Measurements from ENCODE around the gene TP73. TPM values are rescaled to one million over a fixed set of nuclear protein-coding genes. Genes with fewer than 3 reads are reported as not detected.

Gene TP73
- total RNA-seq, 2 donors from 2014 or later = not detected

DNA sequence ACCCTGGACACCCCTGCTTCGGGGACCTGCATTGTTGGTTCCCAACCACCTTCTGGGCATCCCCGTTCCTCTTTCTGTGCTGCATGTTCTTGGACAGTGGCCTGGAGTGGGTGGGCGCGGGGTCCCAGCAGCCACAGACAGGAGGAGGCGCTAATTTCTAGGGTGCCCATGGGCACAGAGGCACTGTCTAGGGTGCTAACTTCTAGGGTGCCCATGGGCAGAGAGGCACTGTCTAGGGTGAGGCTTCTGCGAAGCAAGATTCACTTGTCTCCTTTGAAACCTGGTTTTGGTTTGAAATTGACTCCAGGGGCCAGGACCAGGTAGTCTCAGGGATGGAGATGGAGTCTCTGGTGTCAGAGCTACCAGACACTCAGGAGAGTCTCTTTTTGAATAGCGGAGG is 40.2 kb upstream of the TP73 start:
- Histone ChIP-seq H3K4me3 (peak overlapping the region; percentile 67), H3K27me3 (replicated peaks; ENCODE audit: insufficient read depth) (no peaks in the 10 kb centered on the region), H3K9me3 (no peaks in the 10 kb centered on the region)

DNA sequence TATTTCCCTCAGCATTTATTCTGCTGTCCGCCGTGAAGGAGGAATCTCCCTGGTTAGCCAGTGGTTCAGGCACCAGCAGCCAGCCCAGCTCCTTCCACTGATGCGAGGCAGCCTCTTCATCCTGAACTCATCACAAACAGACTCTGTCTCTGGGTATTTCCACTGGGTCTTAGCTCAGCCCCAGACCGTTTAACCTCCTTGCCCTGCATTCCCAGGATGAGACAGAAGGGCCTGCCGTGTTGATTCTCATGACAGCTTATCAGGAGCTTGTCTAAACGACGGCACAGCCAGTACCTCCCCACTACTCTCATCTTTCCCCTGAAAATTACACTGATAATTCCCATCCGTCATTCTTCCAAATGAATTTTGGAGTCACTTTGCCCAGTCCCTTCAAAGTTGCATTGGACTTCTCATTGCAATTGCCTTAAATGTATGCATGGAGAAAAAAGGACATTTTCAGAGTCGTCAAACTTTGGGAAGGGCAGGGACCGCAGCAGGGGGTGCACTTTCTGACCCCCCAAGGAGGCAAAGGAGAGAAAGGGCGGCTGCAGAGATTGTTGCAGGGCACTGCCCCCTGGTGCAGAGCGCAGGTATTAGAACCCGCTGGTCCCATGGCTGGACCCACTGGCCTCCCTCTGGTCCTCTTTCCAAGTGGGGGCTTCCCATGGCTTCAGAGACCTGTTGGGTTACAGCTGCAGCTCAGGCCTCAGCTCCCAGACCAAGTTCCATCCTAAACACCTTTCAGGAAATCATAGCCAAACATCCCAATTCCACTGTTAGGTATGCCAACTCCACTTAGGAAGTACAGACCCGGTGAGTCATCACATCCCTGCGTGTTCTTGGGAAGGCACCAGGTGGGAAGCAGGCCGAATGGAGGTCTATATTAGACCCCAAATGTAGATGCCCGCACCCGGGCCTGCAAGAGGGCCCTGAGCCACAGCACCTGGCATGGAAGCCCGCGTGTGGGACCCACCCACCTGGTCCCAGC is 37.3 kb upstream of the TP73 start:
- Histone ChIP-seq H3K9me3 (no peaks in the 10 kb centered on the region), H3K27me3 (replicated peaks; ENCODE audit: insufficient read depth) (no peaks in the 10 kb centered on the region), H3K4me1 (ENCODE audit: control insufficient read depth in 1 of 2, low read depth in 2 of 2) (peaks cover 12 to 13% of the 10 kb centered on the region in 2 donors), H3K27ac (no peak overlapping the region), H3K36me3 (no peaks in the 10 kb centered on the region), H3K4me3 (no peak overlapping the region)
- DNase-seq (ENCODE audit: low spot score) (no peak), ATAC-seq (ENCODE audit: insufficient number of reproducible peaks, low FRiP score, low read depth) (no peak)
- TF ChIP-seq, protein P1, sequence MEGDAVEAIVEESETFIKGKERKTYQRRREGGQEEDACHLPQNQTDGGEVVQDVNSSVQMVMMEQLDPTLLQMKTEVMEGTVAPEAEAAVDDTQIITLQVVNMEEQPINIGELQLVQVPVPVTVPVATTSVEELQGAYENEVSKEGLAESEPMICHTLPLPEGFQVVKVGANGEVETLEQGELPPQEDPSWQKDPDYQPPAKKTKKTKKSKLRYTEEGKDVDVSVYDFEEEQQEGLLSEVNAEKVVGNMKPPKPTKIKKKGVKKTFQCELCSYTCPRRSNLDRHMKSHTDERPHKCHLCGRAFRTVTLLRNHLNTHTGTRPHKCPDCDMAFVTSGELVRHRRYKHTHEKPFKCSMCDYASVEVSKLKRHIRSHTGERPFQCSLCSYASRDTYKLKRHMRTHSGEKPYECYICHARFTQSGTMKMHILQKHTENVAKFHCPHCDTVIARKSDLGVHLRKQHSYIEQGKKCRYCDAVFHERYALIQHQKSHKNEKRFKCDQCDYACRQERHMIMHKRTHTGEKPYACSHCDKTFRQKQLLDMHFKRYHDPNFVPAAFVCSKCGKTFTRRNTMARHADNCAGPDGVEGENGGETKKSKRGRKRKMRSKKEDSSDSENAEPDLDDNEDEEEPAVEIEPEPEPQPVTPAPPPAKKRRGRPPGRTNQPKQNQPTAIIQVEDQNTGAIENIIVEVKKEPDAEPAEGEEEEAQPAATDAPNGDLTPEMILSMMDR (IDR thresholded peaks at IDR 0.05) = peak; percentile 45

More for the DNA sequence above, 40.2 kb upstream of the TP73 start:
- DNase-seq (ENCODE audit: low spot score) (no peak), ATAC-seq (ENCODE audit: insufficient number of reproducible peaks, low FRiP score, low read depth) (no peak)
- TF ChIP-seq, protein P1 (IDR thresholded peaks at IDR 0.05) = no peak
- Histone ChIP-seq H3K36me3 (no peaks in the 10 kb centered on the region), H3K27ac (no peak overlapping the region), H3K4me1 (ENCODE audit: control insufficient read depth in 1 of 2, low read depth in 2 of 2) (peaks cover 12 to 13% of the 10 kb centered on the region in 2 donors)

DNA sequence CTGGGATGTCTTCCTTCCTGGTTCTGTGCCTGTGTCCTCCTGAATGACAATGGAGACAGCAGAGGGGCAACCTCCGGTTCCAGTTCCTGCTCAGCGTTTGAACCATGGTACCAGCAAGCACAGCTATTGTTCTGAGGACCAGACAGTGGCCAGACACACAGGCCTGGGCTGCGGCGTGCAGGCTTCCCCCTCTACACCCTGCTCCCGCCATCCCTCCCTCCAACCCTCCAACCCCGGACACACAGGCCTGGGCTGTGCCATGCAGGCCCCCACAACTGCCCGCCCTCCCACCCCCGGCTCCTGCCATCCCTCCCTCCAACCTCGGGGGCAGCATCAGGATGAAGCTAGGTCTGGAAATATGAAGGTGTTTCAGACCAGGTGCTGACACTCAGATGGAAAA is 35.5 kb upstream of the TP73 start:
- no peaks in the 10 kb centered on the region for H3K36me3 ChIP-seq
- no peak for ATAC-seq (ENCODE audit: insufficient number of reproducible peaks, low FRiP score, low read depth)
- H3K9me3 ChIP-seq = no peaks in the 10 kb centered on the region
- DNase-seq (ENCODE audit: low spot score) = no peak
- TF ChIP-seq, protein P1 (IDR thresholded peaks at IDR 0.05) = no peak
- no peak overlapping the region for H3K27ac ChIP-seq
- no peaks in the 10 kb centered on the region for H3K27me3 ChIP-seq (replicated peaks; ENCODE audit: insufficient read depth)
- peaks cover 0 to under 1% of the 10 kb centered on the region in 2 donors for H3K4me1 ChIP-seq (ENCODE audit: control insufficient read depth in 1 of 2, low read depth in 2 of 2)
- H3K4me3 ChIP-seq = no peak overlapping the region

DNA sequence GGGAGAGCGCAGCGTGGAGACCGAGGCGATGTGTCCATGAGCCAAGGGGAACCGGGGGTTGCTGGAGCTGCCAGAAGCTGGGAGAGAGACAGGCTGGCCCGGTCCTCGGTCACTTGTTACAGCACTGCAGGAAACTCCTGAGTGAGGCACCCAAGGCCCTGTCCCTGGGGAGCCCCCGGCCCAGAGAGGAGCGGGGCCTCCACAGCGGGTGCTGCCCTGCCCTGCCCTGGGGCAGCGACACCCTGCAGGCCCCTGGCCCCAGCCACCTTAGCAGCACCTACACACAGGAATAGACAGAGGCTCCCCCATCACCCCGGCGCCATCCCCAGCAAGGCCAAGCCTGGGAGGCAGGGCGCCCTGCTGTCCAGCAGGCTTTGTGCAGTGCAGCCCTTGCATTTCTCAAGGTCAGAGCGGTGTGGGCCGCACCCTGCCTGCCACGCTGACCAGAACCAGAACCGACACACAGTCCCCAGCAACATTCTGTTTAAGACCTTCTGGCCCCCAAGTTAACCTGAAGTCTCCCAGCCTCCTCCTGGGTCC is 34.4 kb upstream of the TP73 start:
- H3K9me3 ChIP-seq = no peaks in the 10 kb centered on the region
- DNase-seq (ENCODE audit: low spot score) (no peak), ATAC-seq (ENCODE audit: insufficient number of reproducible peaks, low FRiP score, low read depth) (no peak)
- H3K36me3 ChIP-seq = no peaks in the 10 kb centered on the region
- H3K27ac ChIP-seq = no peak overlapping the region
- peaks cover 0 to 4% of the 10 kb centered on the region in 2 donors for H3K4me1 ChIP-seq (ENCODE audit: control insufficient read depth in 1 of 2, low read depth in 2 of 2)
- TF ChIP-seq, protein P1 (IDR thresholded peaks at IDR 0.05) = no peak
- H3K4me3 ChIP-seq = no peak overlapping the region
- H3K27me3 ChIP-seq (replicated peaks; ENCODE audit: insufficient read depth) = no peaks in the 10 kb centered on the region

DNA sequence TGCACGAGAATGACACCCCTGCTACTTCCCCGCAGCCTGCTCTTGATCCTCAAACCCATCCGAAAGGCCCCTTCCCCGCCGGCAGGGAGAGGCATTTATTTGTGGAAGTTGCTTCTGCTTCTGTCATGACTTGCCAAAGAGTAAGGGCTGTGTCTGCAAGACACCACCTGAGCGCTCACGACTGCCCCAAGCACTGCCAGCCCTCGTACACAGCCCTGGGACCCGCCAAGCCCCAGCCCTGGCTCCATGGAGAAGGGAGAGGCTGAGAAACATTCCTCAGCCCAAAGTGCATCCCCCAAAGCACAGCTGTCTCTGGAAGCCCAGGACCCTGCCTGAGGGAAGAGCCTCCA is 33.8 kb upstream of the TP73 start:
- no peaks in the 10 kb centered on the region for H3K27me3 ChIP-seq (replicated peaks; ENCODE audit: insufficient read depth)
- H3K4me1 ChIP-seq (ENCODE audit: control insufficient read depth in 1 of 2, low read depth in 2 of 2) = peaks cover 6 to 10% of the 10 kb centered on the region in 2 donors
- H3K36me3 ChIP-seq = no peaks in the 10 kb centered on the region
- ATAC-seq (ENCODE audit: insufficient number of reproducible peaks, low FRiP score, low read depth) (no peak), DNase-seq (ENCODE audit: low spot score) (no peak)
- H3K4me3 ChIP-seq = no peak overlapping the region
- TF ChIP-seq, protein P1 (IDR thresholded peaks at IDR 0.05) = no peak
- no peaks in the 10 kb centered on the region for H3K9me3 ChIP-seq
- H3K27ac ChIP-seq = no peak overlapping the region

Data from thoracic aorta (tissue), 2 donors.